DND-41 (cell line): ENCODE results near the gene DOC2A.

ENCODE experiments used
- ATAC-seq: fragments of 200-7000 bp; cut with Tn5 transposase; 3 replicates; pipeline ENCODE4 v1.9.1; 2021; ENCODE audit warnings: low read depth; ENCODE audit not compliant: insufficient read depth
- DNase-seq: peaks from one replicate; pipeline ENCODE4 v3.0.0-alpha.2; 2020
- H2AFZ ChIP-seq: 2 replicates; pipeline ENCODE4 v1.6.0; 2012; ENCODE audit warnings: low read depth, low read length
- H3K27ac ChIP-seq: 2 replicates; pipeline ENCODE4 v1.5.1; 2012; ENCODE audit warnings: low read length, inconsistent platforms
- H3K27me3 ChIP-seq: fragments of 200-600 bp; sonication (generic); 2 replicates; pipeline ENCODE4 v1.6.0; 2012; ENCODE audit warnings: low read length, mild to moderate bottlenecking, inconsistent platforms; ENCODE audit not compliant: insufficient read depth, poor library complexity
- H3K36me3 ChIP-seq: 2 replicates; pipeline ENCODE4 v1.5.1; 2012; ENCODE audit warnings: low read length, inconsistent platforms; ENCODE audit not compliant: insufficient read depth
- H3K4me1 ChIP-seq: 2 replicates; pipeline ENCODE4 v1.5.1; 2012; ENCODE audit warnings: mild to moderate bottlenecking, low read length; ENCODE audit not compliant: insufficient read depth
- H3K4me2 ChIP-seq: 2 replicates; pipeline ENCODE4 v1.6.0; 2012; ENCODE audit warnings: mild to moderate bottlenecking, moderate library complexity, low read length, inconsistent platforms; ENCODE audit not compliant: insufficient read depth
- H3K4me3 ChIP-seq, 2 experiments: fragments of 200-600 bp in 1 of 2; shearing (Covaris generic) in 1 of 2; 2 replicates each; pipeline ENCODE4 v1.5.1; 2012 to 2016; ENCODE audit warnings: inconsistent platforms in 2 of 2, low read length in 2 of 2, mild to moderate bottlenecking in 2 of 2, low read depth in 1 of 2, moderate library complexity in 1 of 2
- H3K79me2 ChIP-seq: 2 replicates; pipeline ENCODE4 v1.6.0; 2012; ENCODE audit warnings: low read length, inconsistent platforms; ENCODE audit not compliant: insufficient read depth
- H3K9ac ChIP-seq: 2 replicates; pipeline ENCODE4 v1.6.0; 2012; ENCODE audit warnings: low read depth, mild to moderate bottlenecking, inconsistent platforms, low read length, moderate library complexity
- H3K9me3 ChIP-seq: 2 replicates; pipeline ENCODE4 v1.5.1; 2012; ENCODE audit warnings: low read length, moderate library complexity, mild to moderate bottlenecking, inconsistent platforms; ENCODE audit not compliant: insufficient read depth, severe bottlenecking
- H4K20me1 ChIP-seq: 2 replicates; pipeline ENCODE4 v1.6.0; 2012; ENCODE audit warnings: low read length; ENCODE audit not compliant: insufficient read depth
- CTCF ChIP-seq: IDR thresholded peaks from 2 replicates; pipeline ENCODE4 v1.5.1; 2012; ENCODE audit warnings: borderline replicate concordance, low read length, moderate library complexity, mild to moderate bottlenecking; ENCODE audit not compliant: poor library complexity, severe bottlenecking; ENCODE audit errors: extremely low read depth
- EZH2 ChIP-seq: IDR thresholded peaks from 3 replicates; pipeline ENCODE4 v1.6.1; 2012; ENCODE audit warnings: borderline replicate concordance, low read depth, mild to moderate bottlenecking, moderate library complexity, low read length, inconsistent platforms; ENCODE audit not compliant: severe bottlenecking

Gene DOC2A

GRCh38 chr16:29959293-29959692 lies 51.5 kb downstream of the DOC2A start:
- peaks cover 8% of the 10 kb centered on the region for H3K79me2 ChIP-seq
- H3K4me3 ChIP-seq: no peak overlapping the region
- no peak for ATAC-seq
- H3K9ac ChIP-seq: no peak overlapping the region
- DNase-seq: no peak
- no peaks in the 10 kb centered on the region for H3K9me3 ChIP-seq
- H2AFZ ChIP-seq: no peak overlapping the region
- peaks cover 21% of the 10 kb centered on the region for H3K4me1 ChIP-seq
- H3K4me2 ChIP-seq: no peak overlapping the region
- TF ChIP-seq EZH2 (no peak), CTCF (no peak)
- no peaks in the 10 kb centered on the region for H3K27me3 ChIP-seq
- no peaks in the 10 kb centered on the region for H4K20me1 ChIP-seq
- no peak overlapping the region for H3K27ac ChIP-seq
- no peaks in the 10 kb centered on the region for H3K36me3 ChIP-seq

DNA sequence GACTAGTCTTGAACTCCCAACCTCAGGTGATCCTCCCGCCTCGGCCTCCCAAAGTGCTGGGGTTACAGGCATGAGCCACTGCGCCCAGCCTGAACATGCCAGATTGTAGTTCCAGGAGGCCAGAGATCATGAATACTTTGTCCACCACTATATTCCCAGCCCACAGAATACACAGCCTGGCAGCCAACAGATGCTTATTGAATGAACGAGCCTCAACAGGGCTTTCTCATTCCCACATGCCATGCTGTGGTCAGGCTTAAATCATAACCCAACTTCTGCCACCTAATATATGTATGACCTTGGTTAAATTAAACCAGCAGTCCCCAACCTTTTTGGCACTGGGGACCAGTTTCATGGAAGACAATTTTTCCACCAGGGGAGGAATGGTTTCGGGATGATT lies 52.1 kb downstream of the DOC2A start:
- Histone ChIP-seq H3K4me1 (peaks cover 21% of the 10 kb centered on the region), H3K79me2 (peaks cover 8% of the 10 kb centered on the region), H4K20me1 (no peaks in the 10 kb centered on the region), H3K27ac (no peak overlapping the region), H3K27me3 (no peaks in the 10 kb centered on the region), H3K36me3 (no peaks in the 10 kb centered on the region), H3K4me2 (no peak overlapping the region), H2AFZ (no peak overlapping the region), H3K4me3 (no peak overlapping the region), H3K9me3 (no peaks in the 10 kb centered on the region), H3K9ac (no peak overlapping the region)
- TF ChIP-seq CTCF: no peak
- TF ChIP-seq EZH2: no peak
- ATAC-seq (no peak), DNase-seq (no peak)
